ENCODE measurements around the gene CD36. TPM values are rescaled to one million over a fixed set of nuclear protein-coding genes. Genes with fewer than 3 reads are reported as not detected.

Gene CD36
- total and polyA plus RNA-seq, 2 donors (not counting 3 experiments of a cell fraction or from before 2014, with no cell fraction given), result 0.58 to 0.87 TPM

GRCh38 chr7:80703272-80703671 lies 64.8 kb downstream of the CD36 start:
- Histone ChIP-seq H2AFZ (ENCODE audit: low read depth, low read length) (no peak overlapping the region), H3K36me3 (ENCODE audit: control insufficient read depth in 2 of 2, extremely low read depth in 1 of 2, insufficient read depth in 2 of 2, low read length in 2 of 2) (no peaks in the 10 kb centered on the region), H3K27me3 (ENCODE audit: control insufficient read depth in 2 of 2, insufficient read depth in 2 of 2, low read length in 2 of 2) (peaks cover 9 to 15% of the 10 kb centered on the region in 2 experiments), H3K79me2 (ENCODE audit: control insufficient read depth, insufficient read depth, low read length) (no peaks in the 10 kb centered on the region), H3K9me1 (replicated peaks; ENCODE audit: control insufficient read depth, extremely low read depth, insufficient read depth, low read length) (no peaks in the 10 kb centered on the region), H3K27ac (ENCODE audit: insufficient read depth, low read depth, low read length) (no peak overlapping the region), H3K4me3 (replicated peaks in 1 of 3; ENCODE audit: insufficient read depth in 1 of 3, low read depth in 1 of 3, low read length in 3 of 3) (no peak overlapping the region), H3K9me3 (replicated peaks; ENCODE audit: control insufficient read depth, insufficient read depth, low read length) (no peaks in the 10 kb centered on the region), H3K4me2 (ENCODE audit: insufficient read depth, low read length) (no peak overlapping the region), H3K4me1 (ENCODE audit: control insufficient read depth, extremely low read depth, insufficient read depth, low read length) (no peaks in the 10 kb centered on the region), H3K9ac (replicated peaks; ENCODE audit: extremely low read depth, insufficient read depth, low read length) (no peak overlapping the region), H4K20me1 (replicated peaks; ENCODE audit: control insufficient read depth, extremely low read depth, insufficient read depth, low read length) (no peaks in the 10 kb centered on the region)
- TF ChIP-seq EZH2 (IDR thresholded peaks at IDR 0.05; ENCODE audit: borderline replicate concordance, low read depth, low read length, severe bottlenecking) (no peak), GATA2 (IDR thresholded peaks at IDR 0.05; ENCODE audit: insufficient read depth, insufficient read length, low read depth, low read length) (no peak), MYC (IDR thresholded peaks at IDR 0.05; ENCODE audit: low read depth, low read length) (no peak), MAX (IDR thresholded peaks at IDR 0.05; ENCODE audit: insufficient read depth, insufficient read length) (no peak), FOS (IDR thresholded peaks at IDR 0.05; ENCODE audit: borderline replicate concordance, insufficient read depth, low read length) (no peak), CTCF (IDR thresholded peaks at IDR 0.05; ENCODE audit: extremely low read depth in 1 of 2, insufficient read depth in 1 of 2, low read depth in 1 of 2, low read length in 2 of 2) (no peak), JUN (IDR thresholded peaks at IDR 0.05; ENCODE audit: borderline replicate concordance, insufficient read depth, insufficient read length, low read depth) (no peak), POLR2A (IDR thresholded peaks at IDR 0.05; ENCODE audit: low read depth, low read length) (no peak), POLR2AphosphoS5 (IDR thresholded peaks at IDR 0.05; ENCODE audit: insufficient read depth, low read depth, low read length) (no peak)
- dilution Hi-C loops (cut with MboI; ENCODE audit: extremely low pct_ligation_motif_present, low sequenced_read_pairs), result no loop called here
- BruUV-seq (replicated peaks), result no TSS peak
- FAIRE-seq, result no peak
- ChIA-PET POLR2A (no interaction called here), CTCF (interaction anchor here (1.3 kb wide), 1 partner anchor 767 kb away, joined by 3 read pairs; no protein-coding TSS in a partner anchor)
- intact Hi-C loops (cut with micrococcal nuclease), result no loop called here
- no peak for DNase-seq (ENCODE audit: low read depth, low spot score)
